Measurements from ENCODE around the gene WDR77. TPM values are rescaled to one million over a fixed set of nuclear protein-coding genes. Genes with fewer than 3 reads are reported as not detected.

The WDR77 gene
- total and polyA plus RNA-seq, 9 of the 15 experiments (the other 6 are each of a cell fraction or from before 2014, with no cell fraction given) = 20.6 to 160 (median 75.3) TPM

- TF ChIP-seq, protein P1, sequence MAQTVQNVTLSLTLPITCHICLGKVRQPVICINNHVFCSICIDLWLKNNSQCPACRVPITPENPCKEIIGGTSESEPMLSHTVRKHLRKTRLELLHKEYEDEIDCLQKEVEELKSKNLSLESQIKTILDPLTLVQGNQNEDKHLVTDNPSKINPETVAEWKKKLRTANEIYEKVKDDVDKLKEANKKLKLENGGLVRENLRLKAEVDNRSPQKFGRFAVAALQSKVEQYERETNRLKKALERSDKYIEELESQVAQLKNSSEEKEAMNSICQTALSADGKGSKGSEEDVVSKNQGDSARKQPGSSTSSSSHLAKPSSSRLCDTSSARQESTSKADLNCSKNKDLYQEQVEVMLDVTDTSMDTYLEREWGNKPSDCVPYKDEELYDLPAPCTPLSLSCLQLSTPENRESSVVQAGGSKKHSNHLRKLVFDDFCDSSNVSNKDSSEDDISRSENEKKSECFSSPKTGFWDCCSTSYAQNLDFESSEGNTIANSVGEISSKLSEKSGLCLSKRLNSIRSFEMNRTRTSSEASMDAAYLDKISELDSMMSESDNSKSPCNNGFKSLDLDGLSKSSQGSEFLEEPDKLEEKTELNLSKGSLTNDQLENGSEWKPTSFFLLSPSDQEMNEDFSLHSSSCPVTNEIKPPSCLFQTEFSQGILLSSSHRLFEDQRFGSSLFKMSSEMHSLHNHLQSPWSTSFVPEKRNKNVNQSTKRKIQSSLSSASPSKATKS (CRISPR knock-in tag; IDR thresholded peaks at IDR 0.05) = no peak
- TF ChIP-seq ZNF639 (CRISPR knock-in tag; conservative IDR thresholded peaks at IDR 0.05 in 1 of 2, IDR thresholded peaks at IDR 0.05 in 1 of 2) (no peak), ATF3 (IDR thresholded peaks at IDR 0.05) (no peak), ATF3 (CRISPR knock-in tag; conservative IDR thresholded peaks at IDR 0.05) (no peak), NBN (IDR thresholded peaks at IDR 0.05; ENCODE audit: low read depth) (no peak), ZBTB7A (IDR thresholded peaks at IDR 0.05; ENCODE audit: borderline replicate concordance, control insufficient read depth, low read depth, low read length) (no peak)
Observed at GRCh38 chr1:111436726-111437125, 12.3 kb downstream of the WDR77 start (continued).
